ENCODE measurements around the gene HOXA11.

- TF ChIP-seq CTCF (IDR thresholded peaks at IDR 0.05) (no peak), POLR2A (IDR thresholded peaks at IDR 0.05) (no peak)
Observed at GRCh38 chr7:27171325-27171636, 13.8 kb downstream of the HOXA11 start.

All from heart left ventricle (tissue), 13 donors.